Measurements from ENCODE around the gene DUSP9. TPM values are rescaled to one million over a fixed set of nuclear protein-coding genes. Genes with fewer than 3 reads are reported as not detected.
"Not testable (repeated sequence)": the region's sequence is repeated elsewhere in the genome, so short reads cannot be mapped to it uniquely, and the experiment has no call there.

Gene DUSP9
- total RNA-seq, 1 donor from 2014 or later, result 3.1 TPM

DNA sequence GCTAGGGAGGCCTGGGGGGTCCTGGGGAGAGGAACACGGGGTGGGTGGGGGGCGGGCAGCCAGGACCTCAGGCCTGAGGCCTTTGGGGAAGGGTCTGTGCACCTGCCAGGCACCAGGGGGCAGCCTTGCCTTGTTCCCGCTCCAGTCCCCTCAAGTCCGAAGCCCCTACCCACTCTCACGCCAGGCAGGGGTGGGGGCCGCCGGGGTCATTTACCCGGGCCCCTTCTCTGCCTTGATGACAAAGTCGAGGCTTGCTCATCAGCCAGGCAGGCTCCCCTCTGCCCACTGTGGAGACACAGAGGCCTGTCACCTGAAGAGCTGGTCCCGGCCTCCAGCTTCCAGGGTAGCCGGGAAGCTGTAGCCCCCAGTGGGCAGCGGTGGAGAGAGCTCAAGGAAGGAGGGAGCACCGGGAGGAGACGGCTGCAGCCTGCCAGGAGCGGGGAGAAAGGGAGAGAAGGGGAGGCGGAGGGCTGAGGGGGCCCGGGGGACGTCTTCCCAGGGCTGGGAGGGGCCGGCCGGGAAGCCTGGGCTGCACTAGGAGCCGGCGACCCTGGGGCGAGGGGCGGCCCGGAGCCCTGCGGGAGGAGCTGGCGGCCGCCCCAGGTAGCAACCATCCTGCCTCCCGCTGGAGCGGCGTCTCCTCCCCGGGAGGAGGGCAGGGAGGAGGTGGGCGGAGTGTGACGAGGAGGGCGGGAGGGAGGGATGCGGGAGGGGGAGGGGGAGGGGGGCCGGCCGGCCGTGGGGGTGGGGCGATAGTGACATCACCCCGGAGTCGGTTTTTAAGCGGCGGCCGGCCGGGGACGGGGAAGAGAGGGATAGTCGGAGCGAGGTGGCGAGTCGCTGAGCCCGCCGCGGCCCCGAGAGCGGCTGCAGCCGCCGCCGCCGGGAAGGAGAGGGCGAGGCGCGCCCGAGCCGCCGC lies 40.4 kb downstream of the DUSP9 start, which contains the start of gene SLC6A8:
SLC6A8 (plus strand) TSS at position 806 of the 919 bp plus-strand sequence. CDS start 649 bp downstream, outside the sequence.
- DNase-seq (ENCODE audit: low read depth), result no peak
- peak within 1 kb of the TSS; percentile 51 for H3K4me3 ChIP-seq (ENCODE audit: low read depth, low read length)
- TF ChIP-seq, protein P1, sequence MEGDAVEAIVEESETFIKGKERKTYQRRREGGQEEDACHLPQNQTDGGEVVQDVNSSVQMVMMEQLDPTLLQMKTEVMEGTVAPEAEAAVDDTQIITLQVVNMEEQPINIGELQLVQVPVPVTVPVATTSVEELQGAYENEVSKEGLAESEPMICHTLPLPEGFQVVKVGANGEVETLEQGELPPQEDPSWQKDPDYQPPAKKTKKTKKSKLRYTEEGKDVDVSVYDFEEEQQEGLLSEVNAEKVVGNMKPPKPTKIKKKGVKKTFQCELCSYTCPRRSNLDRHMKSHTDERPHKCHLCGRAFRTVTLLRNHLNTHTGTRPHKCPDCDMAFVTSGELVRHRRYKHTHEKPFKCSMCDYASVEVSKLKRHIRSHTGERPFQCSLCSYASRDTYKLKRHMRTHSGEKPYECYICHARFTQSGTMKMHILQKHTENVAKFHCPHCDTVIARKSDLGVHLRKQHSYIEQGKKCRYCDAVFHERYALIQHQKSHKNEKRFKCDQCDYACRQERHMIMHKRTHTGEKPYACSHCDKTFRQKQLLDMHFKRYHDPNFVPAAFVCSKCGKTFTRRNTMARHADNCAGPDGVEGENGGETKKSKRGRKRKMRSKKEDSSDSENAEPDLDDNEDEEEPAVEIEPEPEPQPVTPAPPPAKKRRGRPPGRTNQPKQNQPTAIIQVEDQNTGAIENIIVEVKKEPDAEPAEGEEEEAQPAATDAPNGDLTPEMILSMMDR (conservative IDR thresholded peaks at IDR 0.05; ENCODE audit: low read depth, low read length), result peak; percentile 40

GRCh38 chrX:153688071-153688470 lies 41.1 kb downstream of the DUSP9 start:
- no peak for DNase-seq (ENCODE audit: low read depth)
- H3K4me3 ChIP-seq (ENCODE audit: low read depth, low read length), result no peak overlapping the region
- TF ChIP-seq, protein P1 (conservative IDR thresholded peaks at IDR 0.05; ENCODE audit: low read depth, low read length), result no peak

DNA sequence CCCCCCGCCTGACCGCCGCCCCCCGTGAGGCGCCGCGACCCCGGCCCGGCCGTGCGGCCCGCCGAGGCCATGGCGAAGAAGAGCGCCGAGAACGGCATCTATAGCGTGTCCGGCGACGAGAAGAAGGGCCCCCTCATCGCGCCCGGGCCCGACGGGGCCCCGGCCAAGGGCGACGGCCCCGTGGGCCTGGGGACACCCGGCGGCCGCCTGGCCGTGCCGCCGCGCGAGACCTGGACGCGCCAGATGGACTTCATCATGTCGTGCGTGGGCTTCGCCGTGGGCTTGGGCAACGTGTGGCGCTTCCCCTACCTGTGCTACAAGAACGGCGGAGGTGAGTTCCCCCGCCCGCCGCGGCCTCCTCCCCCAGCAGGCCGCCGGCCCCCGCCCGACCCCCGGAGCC lies 41.5 kb downstream of the DUSP9 start:
- TF ChIP-seq, protein P1 (conservative IDR thresholded peaks at IDR 0.05; ENCODE audit: low read depth, low read length), result no peak
- peak overlapping the region; percentile 51 for H3K4me3 ChIP-seq (ENCODE audit: low read depth, low read length)
- DNase-seq (ENCODE audit: low read depth), result no peak

DNA sequence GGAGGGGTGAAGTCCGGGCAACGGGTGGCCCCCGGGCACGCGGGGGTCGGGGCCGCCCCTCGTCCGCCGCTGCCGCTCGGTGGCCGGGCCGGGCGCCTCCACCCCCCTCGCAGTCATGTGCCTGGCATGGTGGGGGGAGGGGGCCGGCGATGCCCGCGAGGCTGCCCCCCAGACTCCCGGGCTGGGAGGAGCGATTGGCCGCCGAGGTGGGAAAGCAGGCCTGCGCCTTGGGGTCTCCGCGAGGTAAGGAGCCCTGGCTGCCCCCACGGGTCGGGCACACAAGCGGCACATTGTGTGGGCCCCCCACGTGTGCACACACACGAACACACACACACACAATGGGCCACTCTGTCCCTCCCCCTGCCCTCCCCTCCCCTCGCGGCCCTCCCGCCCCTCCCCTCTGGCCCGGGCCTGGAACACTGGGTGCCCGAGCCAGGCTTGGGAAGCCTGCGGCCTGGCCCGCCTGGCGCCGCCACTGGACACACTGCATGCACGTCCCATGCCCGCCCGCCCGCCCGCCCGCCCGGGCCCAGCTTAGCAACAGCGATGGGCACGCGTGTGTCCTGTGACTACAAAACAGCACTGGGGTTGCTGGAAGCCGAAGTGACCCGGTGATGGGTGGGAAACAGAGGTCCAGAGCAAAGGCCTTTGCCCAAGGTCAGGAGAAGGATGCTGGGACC lies 42.0 kb downstream of the DUSP9 start:
- DNase-seq (ENCODE audit: low read depth), result no peak
- peak overlapping the region; percentile 52 for H3K4me3 ChIP-seq (ENCODE audit: low read depth, low read length)
- TF ChIP-seq, protein P1 (conservative IDR thresholded peaks at IDR 0.05; ENCODE audit: low read depth, low read length), result no peak

GRCh38 chrX:153689654-153690465 lies 42.9 kb downstream of the DUSP9 start:
- DNase-seq (ENCODE audit: low read depth), result no peak
- peak overlapping the region; percentile 52 for H3K4me3 ChIP-seq (ENCODE audit: low read depth, low read length)

GRCh38 chrX:153690466-153690865 lies 43.5 kb downstream of the DUSP9 start:
- no peak for DNase-seq (ENCODE audit: low read depth)
- TF ChIP-seq, protein P1 (conservative IDR thresholded peaks at IDR 0.05; ENCODE audit: low read depth, low read length), result no peak
- peak overlapping the region; percentile 52 for H3K4me3 ChIP-seq (ENCODE audit: low read depth, low read length)

More at GRCh38 chrX:153689654-153690465, 42.9 kb downstream of the DUSP9 start:
- TF ChIP-seq, protein P1 (conservative IDR thresholded peaks at IDR 0.05; ENCODE audit: low read depth, low read length), result peak; percentile 33

DNA sequence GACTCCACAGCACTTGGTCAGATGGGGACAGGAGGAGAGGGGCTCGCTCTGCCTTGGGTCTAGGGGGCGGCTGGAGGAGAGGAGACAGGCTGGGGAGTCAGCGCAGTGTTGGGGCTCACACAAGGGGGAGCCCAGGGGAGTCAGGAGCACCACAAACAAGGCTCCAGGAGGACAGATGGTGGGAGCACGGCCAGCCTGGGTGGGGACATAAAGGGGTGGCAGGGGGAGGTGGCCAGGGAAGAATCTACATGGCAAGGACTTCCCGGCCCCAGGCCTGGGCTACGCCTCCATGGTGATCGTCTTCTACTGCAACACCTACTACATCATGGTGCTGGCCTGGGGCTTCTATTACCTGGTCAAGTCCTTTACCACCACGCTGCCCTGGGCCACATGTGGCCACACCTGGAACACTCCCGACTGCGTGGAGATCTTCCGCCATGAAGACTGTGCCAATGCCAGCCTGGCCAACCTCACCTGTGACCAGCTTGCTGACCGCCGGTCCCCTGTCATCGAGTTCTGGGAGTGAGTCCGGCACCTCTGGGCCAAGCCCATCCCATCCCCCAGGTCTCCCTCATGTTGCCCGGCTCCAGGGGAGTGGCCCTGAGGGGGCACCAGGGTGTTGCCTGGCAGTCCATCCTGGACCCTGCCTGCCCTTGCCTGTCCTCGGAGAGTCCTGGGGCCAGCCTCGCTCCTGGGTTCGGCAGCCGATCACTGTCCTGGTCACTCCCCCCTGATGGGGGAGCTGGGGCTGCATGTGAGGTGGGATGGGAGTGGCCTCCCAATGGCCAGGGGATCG lies 44.2 kb downstream of the DUSP9 start:
- not testable (repeated sequence) for H3K4me3 ChIP-seq (ENCODE audit: low read depth, low read length); DNase-seq (ENCODE audit: low read depth)
